Progenitor cell of endocrine pancreas (in vitro differentiated cells): Measurements from ENCODE around the gene SNX10. TPM values are rescaled to one million over a fixed set of nuclear protein-coding genes. Genes with fewer than 3 reads are reported as not detected.

Experiments
- DNase-seq: peaks from one replicate; pipeline ENCODE4 v3.0.0; 2021; ENCODE audit warnings: low spot score; ENCODE audit not compliant: unreplicated experiment
- H3K27ac Mint-ChIP-seq: 2 replicates; pipeline ENCODE4 v1.8.0; 2021; ENCODE audit warnings: mild to moderate bottlenecking, moderate library complexity, mixed read lengths
- H3K27me3 Mint-ChIP-seq: 2 replicates; pipeline ENCODE4 v1.8.0; 2021; ENCODE audit warnings: mixed read lengths
- H3K36me3 Mint-ChIP-seq: 2 replicates; pipeline ENCODE4 v1.8.0; 2022; ENCODE audit warnings: mixed read lengths; ENCODE audit not compliant: insufficient read depth
- H3K4me1 Mint-ChIP-seq: 2 replicates; pipeline ENCODE4 v1.8.0; 2021; ENCODE audit warnings: low read depth, mixed read lengths
- H3K4me3 Mint-ChIP-seq: 2 replicates; pipeline ENCODE4 v1.8.0; 2021; ENCODE audit warnings: low read depth, mild to moderate bottlenecking, moderate library complexity, mixed read lengths
- H3K9me3 Mint-ChIP-seq: 2 replicates; pipeline ENCODE4 v1.8.0; 2021; ENCODE audit warnings: low read depth, mixed read lengths
- CTCF ChIP-seq: fragments of 200-600 bp; sonication (generic); IDR thresholded peaks from one replicate; pipeline ENCODE4 v1.5.0; 2021; ENCODE audit warnings: antibody characterized with exemption, mild to moderate bottlenecking; ENCODE audit not compliant: unreplicated experiment
- total RNA-seq: library from RNA; stranded (reverse); gene quantifications from 2 replicates; pipeline ENCODE4 v1.2.1, GENCODE V29; 2021

The SNX10 gene
- total RNA-seq, 1 donor from 2014 or later = 9.2 TPM

DNA sequence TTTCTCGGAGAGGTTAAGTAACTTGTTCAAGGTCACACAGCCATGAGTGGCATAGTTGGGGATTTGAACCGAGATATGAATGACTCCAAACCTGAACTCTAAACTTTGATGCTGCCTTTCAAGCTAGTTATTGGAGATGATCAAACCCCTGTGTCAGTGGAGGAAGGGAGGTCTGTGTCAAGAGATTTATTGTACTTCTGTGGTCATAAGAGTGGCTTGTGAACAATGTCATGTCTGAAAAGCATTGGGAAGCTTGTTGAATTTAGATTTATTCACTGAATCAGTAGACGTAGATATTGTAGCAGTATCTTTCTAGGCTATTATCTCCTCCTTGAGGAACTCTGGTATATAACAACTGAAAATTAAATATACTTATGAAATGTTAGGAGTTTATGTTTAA is 27.3 kb downstream of the SNX10 start:
- TF ChIP-seq CTCF = no peak
- Mint-ChIP-seq H3K27me3 (no peaks in the 10 kb centered on the region), H3K27ac (no peak overlapping the region), H3K4me1 (no peaks in the 10 kb centered on the region), H3K9me3 (no peaks in the 10 kb centered on the region), H3K4me3 (no peak overlapping the region), H3K36me3 (no peaks in the 10 kb centered on the region)
- no peak for DNase-seq

DNA sequence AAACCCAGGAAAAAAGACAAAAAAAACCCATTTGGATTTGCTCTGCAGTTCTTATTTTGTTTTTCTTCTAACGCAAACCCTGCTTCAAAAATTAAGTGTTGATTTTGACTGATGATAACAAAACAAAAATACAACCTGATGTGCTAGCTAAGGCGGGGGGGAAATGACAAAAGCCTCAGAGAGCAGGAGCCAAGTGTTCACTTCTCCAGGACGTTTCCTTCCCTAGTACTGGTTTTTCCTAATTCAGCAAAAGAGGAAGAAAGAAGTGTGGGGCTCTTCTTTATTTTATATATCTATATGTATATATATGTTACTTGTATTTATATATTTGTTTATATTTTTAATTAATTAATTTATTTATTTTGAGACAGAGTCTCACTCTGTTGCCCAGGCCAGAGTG is 28.0 kb downstream of the SNX10 start:
- Mint-ChIP-seq H3K27ac (no peak overlapping the region), H3K4me3 (no peak overlapping the region), H3K4me1 (no peaks in the 10 kb centered on the region), H3K27me3 (no peaks in the 10 kb centered on the region), H3K36me3 (no peaks in the 10 kb centered on the region), H3K9me3 (no peaks in the 10 kb centered on the region)
- no peak for TF ChIP-seq CTCF
- DNase-seq = no peak

GRCh38 chr7:26320878-26321277 is 29.2 kb downstream of the SNX10 start:
- H3K4me1 Mint-ChIP-seq = no peaks in the 10 kb centered on the region
- no peaks in the 10 kb centered on the region for H3K27me3 Mint-ChIP-seq
- H3K27ac Mint-ChIP-seq = no peak overlapping the region
- no peak for TF ChIP-seq CTCF
- DNase-seq = no peak
- H3K36me3 Mint-ChIP-seq = no peaks in the 10 kb centered on the region
- no peak overlapping the region for H3K4me3 Mint-ChIP-seq
- H3K9me3 Mint-ChIP-seq = no peaks in the 10 kb centered on the region

DNA sequence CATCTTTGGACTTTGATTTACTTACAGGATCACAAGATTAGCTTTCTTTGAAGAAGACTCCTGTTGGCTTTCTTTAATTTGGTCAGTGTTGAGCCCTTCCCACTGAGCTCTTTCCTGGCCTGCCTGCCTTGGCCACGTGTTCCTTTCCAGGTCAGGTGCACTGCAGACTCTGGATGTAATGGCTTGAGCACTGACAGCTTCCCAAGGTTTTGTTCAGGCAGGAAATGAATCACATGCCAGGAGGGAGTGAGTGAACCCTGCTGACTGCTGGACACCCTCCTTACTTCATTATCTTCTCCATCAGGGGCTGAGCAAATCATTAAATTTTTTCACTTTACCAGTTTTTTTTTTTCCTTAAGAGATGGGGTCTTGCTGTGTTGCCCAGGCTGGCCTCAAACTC is 29.8 kb downstream of the SNX10 start:
- H3K9me3 Mint-ChIP-seq = no peaks in the 10 kb centered on the region
- TF ChIP-seq CTCF = no peak
- H3K4me1 Mint-ChIP-seq = no peaks in the 10 kb centered on the region

GRCh38 chr7:26326211-26326610 is 34.5 kb downstream of the SNX10 start:
- no peaks in the 10 kb centered on the region for H3K36me3 Mint-ChIP-seq
- TF ChIP-seq CTCF = no peak
- no peaks in the 10 kb centered on the region for H3K27me3 Mint-ChIP-seq
- H3K4me3 Mint-ChIP-seq = no peak overlapping the region
- no peak for DNase-seq
- no peak overlapping the region for H3K27ac Mint-ChIP-seq
- no peaks in the 10 kb centered on the region for H3K4me1 Mint-ChIP-seq
- H3K9me3 Mint-ChIP-seq = no peaks in the 10 kb centered on the region

More for the DNA sequence above, 29.8 kb downstream of the SNX10 start:
- DNase-seq = no peak
- H3K27me3 Mint-ChIP-seq = no peaks in the 10 kb centered on the region
- H3K36me3 Mint-ChIP-seq = no peaks in the 10 kb centered on the region
- H3K27ac Mint-ChIP-seq = no peak overlapping the region
- no peak overlapping the region for H3K4me3 Mint-ChIP-seq
